HG02763 (cell line): ENCODE data around the gene SAMHD1.
"Not testable (repeated sequence)": the region's sequence is repeated elsewhere in the genome, so short reads cannot be mapped to it uniquely, and the experiment has no call there.

Experiments
- ATAC-seq: cut with Tn5 transposase; IDR thresholded peaks from one replicate; pipeline ENCODE4 v1.9.1; 2021; ENCODE audit warnings: mild to moderate bottlenecking, moderate library complexity; ENCODE audit not compliant: unreplicated experiment

SAMHD1 gene

DNA sequence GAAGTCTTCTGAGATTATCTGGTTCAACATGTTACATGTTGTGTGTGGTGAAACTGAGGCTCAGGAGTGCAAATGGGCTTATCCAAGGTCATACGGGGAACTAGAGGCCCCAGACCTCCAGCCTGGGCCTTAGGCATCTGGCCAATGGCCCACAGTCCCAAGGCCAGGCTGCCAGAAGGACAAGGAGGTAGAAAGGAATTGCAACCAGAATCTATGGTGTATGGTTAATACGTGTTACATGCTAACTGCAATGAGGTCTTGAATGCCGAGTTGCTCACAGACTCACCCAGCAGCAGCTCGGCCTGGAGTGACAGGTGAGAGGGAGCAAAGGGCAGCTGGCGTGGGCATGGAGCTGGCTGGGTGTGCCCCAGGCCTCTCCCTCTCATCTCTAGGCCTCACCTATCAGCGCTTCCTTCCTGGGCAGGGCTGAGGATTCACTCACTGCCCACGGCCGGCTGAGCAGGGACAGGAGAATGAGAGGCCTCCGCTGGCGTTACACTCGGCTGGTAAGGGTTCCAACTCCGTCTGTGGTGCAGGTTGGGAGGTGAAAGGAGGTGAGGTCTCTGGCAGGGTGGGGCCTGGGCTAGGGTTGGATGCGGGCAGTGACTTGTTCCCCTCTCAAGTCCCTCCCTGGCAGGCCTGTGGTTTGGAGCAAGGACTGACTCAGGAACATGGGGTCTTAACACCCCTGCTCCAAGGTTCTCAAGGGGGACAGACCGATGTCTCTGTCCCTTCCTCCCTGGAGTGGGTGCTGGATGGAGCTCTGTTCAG lies 75.6 kb downstream of the SAMHD1 start, which contains the start of gene TLDC2:
TLDC2 (plus strand) TSS at position 437 of the 771 bp plus-strand sequence; CDS start at position 474, 37 bp downstream.
- ATAC-seq, result no peak

DNA sequence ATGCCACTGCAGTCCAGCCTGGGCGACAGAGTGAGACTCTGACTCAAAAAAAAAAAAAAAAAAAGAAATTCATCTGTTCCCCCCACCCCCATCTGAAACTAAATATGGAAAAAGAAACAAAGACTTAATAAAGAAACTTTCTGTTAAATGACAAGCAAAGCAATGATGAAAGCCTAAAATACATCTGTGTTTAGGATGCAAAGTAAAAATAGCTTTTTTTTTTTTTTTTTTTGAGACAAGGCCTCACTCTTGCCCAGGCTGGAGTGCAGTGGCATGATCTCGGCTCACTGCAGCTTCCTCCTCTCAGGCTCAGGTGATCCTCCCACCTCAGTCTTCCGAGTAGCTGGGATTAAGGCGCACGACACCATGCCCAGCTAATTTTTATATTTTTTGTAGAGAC lies 76.4 kb downstream of the SAMHD1 start:
- ATAC-seq, result not testable (repeated sequence)

DNA sequence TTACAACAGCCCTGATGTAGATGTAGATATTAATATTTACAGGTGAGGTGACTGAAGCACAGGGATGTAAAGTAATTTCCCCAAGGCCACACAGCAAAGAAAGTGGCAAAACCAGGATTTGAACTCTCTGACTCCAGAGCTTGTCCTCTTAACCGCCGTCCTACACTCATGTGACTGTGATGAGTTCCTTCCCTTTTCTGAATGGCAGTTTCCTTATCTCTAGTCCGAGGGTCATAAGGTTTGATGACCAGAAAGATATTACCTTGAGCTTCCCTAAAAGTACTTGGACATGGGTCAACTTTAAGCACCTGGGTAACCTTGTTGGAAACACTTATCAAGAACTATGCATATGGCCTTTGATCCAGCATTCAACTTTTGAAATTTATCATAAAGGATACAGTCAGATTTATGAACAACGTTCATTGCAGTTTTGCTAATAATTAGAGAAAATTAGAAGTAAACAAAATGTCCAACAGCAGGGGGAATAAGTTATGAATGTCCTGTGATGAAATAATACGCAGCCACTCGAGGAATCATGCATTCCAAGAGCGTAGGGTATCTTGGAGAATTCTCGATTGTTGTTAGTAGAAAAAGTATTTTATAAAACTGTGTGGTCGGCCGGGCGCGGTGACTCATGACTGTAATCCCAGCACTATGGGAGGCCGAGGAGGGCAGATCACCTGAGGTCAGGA lies 77.9 kb downstream of the SAMHD1 start:
- no peak for ATAC-seq

DNA sequence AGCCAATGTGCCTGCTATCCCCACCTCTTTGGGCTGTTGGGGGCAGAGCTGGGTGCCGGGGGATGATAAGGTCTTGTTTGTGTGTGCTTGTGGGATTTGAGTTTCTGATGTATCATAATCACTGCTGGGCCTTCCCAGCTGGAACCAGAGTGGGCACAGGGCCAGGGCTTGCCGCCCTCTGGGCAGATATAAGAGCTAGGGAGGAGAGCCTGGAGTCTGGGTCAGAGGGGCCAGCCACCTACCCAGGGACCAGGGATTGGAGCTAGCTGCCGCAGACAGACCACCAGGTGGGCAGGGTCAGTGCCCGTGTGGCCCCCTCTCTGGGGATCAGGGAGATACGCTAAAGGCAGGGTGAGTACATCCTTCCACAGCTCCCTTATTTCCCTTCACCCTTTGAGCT lies 78.7 kb downstream of the SAMHD1 start:
- ATAC-seq, result no peak

- ATAC-seq, result no peak
Observed at GRCh38 chr20:36871640-36872570, 79.6 kb downstream of the SAMHD1 start.

- ATAC-seq, result no peak
Observed at GRCh38 chr20:36866681-36867495, 84.6 kb downstream of the SAMHD1 start.

- no peak for ATAC-seq
Observed at GRCh38 chr20:36866164-36866563, 85.3 kb downstream of the SAMHD1 start.

DNA sequence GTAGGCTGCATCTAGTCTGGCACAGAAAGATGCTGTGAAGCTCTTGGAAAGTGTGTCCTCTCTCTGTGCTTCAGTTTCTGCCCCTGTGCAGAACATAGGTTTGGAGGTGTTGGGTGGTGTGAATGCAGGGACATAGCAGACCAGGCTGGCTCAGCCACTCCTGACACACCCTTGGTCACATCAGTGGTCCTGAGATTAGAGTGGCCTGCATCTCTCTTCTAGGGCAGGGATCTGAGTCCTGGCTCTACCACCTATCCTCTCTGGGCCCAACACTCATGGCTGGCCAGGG lies 85.7 kb downstream of the SAMHD1 start:
- no peak for ATAC-seq

DNA sequence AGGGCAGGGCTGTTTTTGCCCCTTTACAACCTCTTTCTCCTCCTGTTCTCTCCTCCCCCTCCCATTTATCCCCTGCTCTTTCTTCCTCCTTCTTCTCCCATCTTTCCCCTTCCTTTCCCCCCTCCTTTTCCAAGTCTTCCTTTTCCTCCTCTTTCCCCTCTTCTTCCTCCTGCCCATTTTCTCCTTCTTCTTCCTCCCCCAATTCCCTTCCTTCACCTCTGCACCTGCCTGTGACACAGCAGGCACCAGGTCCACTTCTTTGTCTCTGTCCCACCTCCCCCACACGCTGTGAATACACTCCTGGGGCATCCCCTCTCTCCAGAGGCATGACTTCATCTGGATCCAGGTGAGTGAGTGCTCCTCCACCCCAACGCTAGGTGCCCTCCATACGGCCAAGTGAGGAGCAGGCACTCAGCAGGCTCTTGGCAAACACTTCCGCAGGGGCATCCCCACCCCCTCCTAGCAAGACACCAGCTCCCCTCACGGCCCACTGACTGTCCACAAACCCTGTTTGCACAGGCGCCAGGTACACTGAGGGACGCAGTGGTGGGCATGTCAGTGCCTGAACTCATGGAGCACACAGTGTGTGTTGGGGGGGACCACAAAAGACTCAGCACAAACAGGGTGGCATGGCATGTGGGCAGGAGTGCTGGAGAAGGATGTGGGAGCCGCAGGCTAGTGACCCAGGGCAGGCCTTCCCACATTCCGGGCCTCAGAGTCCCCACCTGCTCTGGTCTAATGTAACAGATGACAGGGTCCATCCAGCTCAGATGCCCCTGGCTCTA lies 86.2 kb downstream of the SAMHD1 start:
- ATAC-seq, result no peak

GRCh38 chr20:36862857-36863668 lies 88.4 kb downstream of the SAMHD1 start:
- ATAC-seq, result peak; percentile 8

GRCh38 chr20:36861875-36862801 lies 89.4 kb downstream of the SAMHD1 start:
- no peak for ATAC-seq

- no peak for ATAC-seq
Observed at GRCh38 chr20:36861625-36861874, 90.0 kb downstream of the SAMHD1 start.

DNA sequence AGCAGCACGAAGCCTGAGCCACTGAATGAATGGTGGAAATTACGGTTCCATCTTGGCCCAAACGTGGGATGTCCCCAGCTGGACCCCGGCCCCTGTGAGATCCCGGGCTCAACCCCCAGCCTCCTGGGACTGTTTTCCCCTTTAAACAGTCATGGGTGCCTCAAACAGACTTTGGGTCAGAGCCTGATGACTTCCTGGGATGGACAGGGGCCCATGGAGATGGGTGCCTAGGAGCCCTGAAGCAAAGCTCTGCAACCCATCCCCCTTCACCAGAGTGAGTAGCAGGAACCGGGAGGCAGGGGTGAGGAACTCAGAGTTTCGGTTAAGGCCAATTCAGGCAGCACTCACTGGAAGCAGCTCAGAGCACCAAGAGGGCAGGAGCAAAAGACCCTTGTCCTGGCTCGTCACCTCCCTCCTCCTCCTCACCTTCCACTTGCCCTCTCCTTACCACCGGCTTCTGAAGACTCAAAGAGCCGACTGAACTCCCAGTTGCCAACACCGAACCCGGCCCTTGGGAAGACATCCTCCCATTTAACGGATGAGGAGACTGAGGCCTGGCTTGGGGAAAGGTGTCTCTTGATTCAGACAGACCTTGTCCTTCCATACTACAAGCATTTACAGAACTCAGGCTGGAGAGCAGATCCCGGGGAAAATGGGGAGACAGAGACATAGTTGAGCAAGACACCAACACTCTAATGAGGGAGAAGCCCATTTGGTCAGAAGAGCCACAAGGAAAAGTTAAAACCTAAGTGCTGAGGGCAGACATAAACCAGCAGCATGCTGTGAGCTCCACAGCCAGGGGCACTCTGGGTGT lies 90.5 kb downstream of the SAMHD1 start:
- no peak for ATAC-seq

GRCh38 chr20:36860339-36860738 lies 91.2 kb downstream of the SAMHD1 start:
- ATAC-seq, result no peak

- ATAC-seq, result no peak
Observed at GRCh38 chr20:36859700-36860330, 91.7 kb downstream of the SAMHD1 start.

- ATAC-seq, result no peak
Observed at GRCh38 chr20:36859282-36859555, 92.3 kb downstream of the SAMHD1 start.
